IPS-18c (cell line): Measurements from ENCODE around the gene MCUB.
"Not testable (repeated sequence)": the region's sequence is repeated elsewhere in the genome, so short reads cannot be mapped to it uniquely, and the experiment has no call there.

Source experiments
- H3K4me3 ChIP-seq: 2 replicates; pipeline ENCODE4 v1.7.0; 2013; ENCODE audit warnings: low read depth, mild to moderate bottlenecking, low read length, moderate library complexity; ENCODE audit not compliant: insufficient read depth
- H3K9me3 ChIP-seq: one replicate; pipeline ENCODE4 v1.6.1; 2013; ENCODE audit warnings: mild to moderate bottlenecking, low read length, moderate library complexity; ENCODE audit not compliant: control insufficient read depth, insufficient read depth

Gene MCUB

GRCh38 chr4:109572154-109572553, 12.1 kb downstream of the MCUB start:
- Histone ChIP-seq H3K9me3 (no peaks in the 10 kb centered on the region), H3K4me3 (no peak overlapping the region)

- H3K9me3 ChIP-seq = no peaks in the 10 kb centered on the region
- no peak overlapping the region for H3K4me3 ChIP-seq
These were observed 14.4 kb downstream of the MCUB start for GRCh38 chr4:109574443-109574850.

- Histone ChIP-seq H3K9me3 (no peaks in the 10 kb centered on the region), H3K4me3 (no peak overlapping the region)
These were observed 15.1 kb downstream of the MCUB start for GRCh38 chr4:109574931-109575804.

GRCh38 chr4:109576462-109576861, 16.4 kb downstream of the MCUB start:
- H3K4me3 ChIP-seq = no peak overlapping the region
- H3K9me3 ChIP-seq = no peaks in the 10 kb centered on the region

GRCh38 chr4:109578846-109579245, 18.8 kb downstream of the MCUB start:
- H3K4me3 ChIP-seq = no peak overlapping the region
- no peaks in the 10 kb centered on the region for H3K9me3 ChIP-seq

GRCh38 chr4:109579997-109580396, 20.0 kb downstream of the MCUB start:
- H3K4me3 ChIP-seq, H3K9me3 ChIP-seq: not testable (repeated sequence)

- Histone ChIP-seq H3K9me3 (no peaks in the 10 kb centered on the region), H3K4me3 (no peak overlapping the region)
These were observed 28.1 kb downstream of the MCUB start for GRCh38 chr4:109588176-109588575.

GRCh38 chr4:109589119-109589518, 29.1 kb downstream of the MCUB start:
- no peak overlapping the region for H3K4me3 ChIP-seq
- H3K9me3 ChIP-seq = no peaks in the 10 kb centered on the region

- no peaks in the 10 kb centered on the region for H3K9me3 ChIP-seq
- no peak overlapping the region for H3K4me3 ChIP-seq
These were observed 29.6 kb downstream of the MCUB start for GRCh38 chr4:109589605-109590004.

GRCh38 chr4:109590905-109591304, 30.9 kb downstream of the MCUB start:
- Histone ChIP-seq H3K4me3 (no peak overlapping the region), H3K9me3 (no peaks in the 10 kb centered on the region)

- H3K4me3 ChIP-seq = no peak overlapping the region
- H3K9me3 ChIP-seq = no peaks in the 10 kb centered on the region
These were observed 32.3 kb downstream of the MCUB start for GRCh38 chr4:109592367-109592766.

- H3K4me3 ChIP-seq, H3K9me3 ChIP-seq: not testable (repeated sequence)
These were observed 35.1 kb downstream of the MCUB start for GRCh38 chr4:109595123-109595522.

GRCh38 chr4:109596420-109597085, 36.5 kb downstream of the MCUB start:
- not testable (repeated sequence) for H3K9me3 ChIP-seq, H3K4me3 ChIP-seq

- H3K4me3 ChIP-seq = no peak overlapping the region
- H3K9me3 ChIP-seq = no peaks in the 10 kb centered on the region
These were observed 39.1 kb downstream of the MCUB start for GRCh38 chr4:109599046-109599652.

GRCh38 chr4:109600431-109600830, 40.4 kb downstream of the MCUB start:
- no peaks in the 10 kb centered on the region for H3K9me3 ChIP-seq
- no peak overlapping the region for H3K4me3 ChIP-seq

- Histone ChIP-seq H3K9me3 (no peaks in the 10 kb centered on the region), H3K4me3 (no peak overlapping the region)
These were observed 41.3 kb downstream of the MCUB start for GRCh38 chr4:109601336-109601735.

GRCh38 chr4:109607976-109608375, 47.9 kb downstream of the MCUB start:
- Histone ChIP-seq H3K9me3 (no peaks in the 10 kb centered on the region), H3K4me3 (no peak overlapping the region)

GRCh38 chr4:109608879-109609278, 48.8 kb downstream of the MCUB start:
- Histone ChIP-seq H3K9me3 (no peaks in the 10 kb centered on the region), H3K4me3 (no peak overlapping the region)
